ENCODE data around the gene LCLAT1.
A peak's percentile ranks its signal among the peaks of the same experiment; 100 is the strongest.

Gene LCLAT1

DNA sequence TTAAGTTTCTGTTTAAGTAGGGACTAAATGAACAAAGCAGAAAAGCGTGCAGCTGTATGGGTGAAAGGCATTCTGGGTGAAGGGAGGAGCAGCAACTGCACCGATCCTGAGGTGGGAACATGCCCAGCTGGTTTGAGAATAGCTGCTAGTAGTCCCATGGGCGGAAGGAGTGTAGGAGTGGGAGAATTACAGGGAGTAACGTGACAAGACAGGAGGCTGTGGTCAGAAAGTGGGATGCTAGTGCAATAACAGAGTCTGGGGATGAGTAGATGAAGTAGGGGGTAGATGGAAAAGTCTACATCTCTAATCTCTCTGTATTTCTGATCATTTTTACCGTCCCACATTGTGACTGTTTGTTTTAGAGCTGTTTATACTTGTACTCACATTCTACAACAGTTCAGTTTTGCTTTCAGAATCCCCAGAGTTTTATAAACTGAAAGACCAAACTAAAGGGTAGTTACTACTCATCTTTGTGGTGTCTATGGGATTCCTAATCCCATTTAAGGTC, 118.9 kb downstream of the LCLAT1 start:
- 95% methylated on average over 4 of the region's 5 CpGs for WGBS (ENCODE audit: insufficient coverage)
- no peak for DNase-seq
- Histone ChIP-seq H3K4me1 (ENCODE audit: control extremely low read depth in 1 of 4, control insufficient read depth in 4 of 4, insufficient read depth in 4 of 4, low read length in 3 of 4) (no peaks in the 10 kb centered on the region), H3K9me3 (ENCODE audit: control extremely low read depth in 1 of 5, control insufficient read depth in 4 of 5, insufficient read depth in 2 of 5, low read depth in 1 of 5, low read length in 4 of 5) (no peaks in the 10 kb centered on the region), H3K4me3 (ENCODE audit: control insufficient read depth in 1 of 7, extremely low read depth in 1 of 7, insufficient read depth in 4 of 7, low read depth in 2 of 7, low read length in 6 of 7) (no peak overlapping the region), H3K27me3 (replicated peaks in 2 of 5; ENCODE audit: control insufficient read depth in 4 of 5, insufficient read depth in 5 of 5, low read length in 4 of 5) (no peaks in the 10 kb centered on the region), H3K36me3 (ENCODE audit: control insufficient read depth in 4 of 4, insufficient read depth in 4 of 4, low read length in 3 of 4) (peaks cover 10 to 25% (median 12%) of the 10 kb centered on the region in 4 experiments), H3K27ac (ENCODE audit: insufficient read depth in 1 of 2, low read depth in 1 of 2, low read length in 2 of 2, poor library complexity in 1 of 2, severe bottlenecking in 2 of 2) (no peak overlapping the region)
- POLR2A ChIA-PET: no interaction called here
- CTCF ChIA-PET: interaction anchor here (1.2 kb wide), 1 partner anchor 141 kb away, joined by 3 read pairs; no protein-coding TSS in a partner anchor

DNA sequence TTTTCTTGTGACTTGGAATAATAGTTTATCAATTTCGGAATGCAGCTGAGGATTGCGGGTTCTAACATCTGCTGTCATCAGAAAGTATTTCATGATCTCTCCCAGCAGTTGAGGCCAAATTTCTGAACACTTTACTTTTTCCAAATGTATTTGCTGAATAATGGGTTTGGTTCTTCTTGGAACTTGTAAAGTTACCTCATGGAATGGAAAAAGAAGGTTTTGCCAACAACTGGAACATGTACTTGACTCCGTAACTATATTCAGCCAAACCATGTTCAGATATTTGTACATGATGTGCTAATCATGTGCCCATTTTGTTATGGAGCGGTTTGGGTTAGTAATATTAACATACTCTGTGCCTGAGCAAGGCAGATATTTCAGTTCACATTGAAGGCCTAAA, 119.6 kb downstream of the LCLAT1 start:
- Histone ChIP-seq H3K36me3 (ENCODE audit: control insufficient read depth in 4 of 4, insufficient read depth in 4 of 4, low read length in 3 of 4) (peaks cover 10 to 25% (median 12%) of the 10 kb centered on the region in 4 experiments), H3K27me3 (replicated peaks in 2 of 5; ENCODE audit: control insufficient read depth in 4 of 5, insufficient read depth in 5 of 5, low read length in 4 of 5) (no peaks in the 10 kb centered on the region), H3K9me3 (ENCODE audit: control extremely low read depth in 1 of 5, control insufficient read depth in 4 of 5, insufficient read depth in 2 of 5, low read depth in 1 of 5, low read length in 4 of 5) (no peaks in the 10 kb centered on the region), H3K27ac (ENCODE audit: insufficient read depth in 1 of 2, low read depth in 1 of 2, low read length in 2 of 2, poor library complexity in 1 of 2, severe bottlenecking in 2 of 2) (no peak overlapping the region), H3K4me3 (ENCODE audit: control insufficient read depth in 1 of 7, extremely low read depth in 1 of 7, insufficient read depth in 4 of 7, low read depth in 2 of 7, low read length in 6 of 7) (no peak overlapping the region), H3K4me1 (ENCODE audit: control extremely low read depth in 1 of 4, control insufficient read depth in 4 of 4, insufficient read depth in 4 of 4, low read length in 3 of 4) (no peaks in the 10 kb centered on the region)
- 100% methylated on average over 4 of the region's 4 CpGs for WGBS (ENCODE audit: insufficient coverage)
- ChIA-PET POLR2A (no interaction called here), CTCF (interaction anchor here (1.2 kb wide), 1 partner anchor 140 kb away, joined by 3 read pairs; no protein-coding TSS in a partner anchor)
- no peak for DNase-seq

DNA sequence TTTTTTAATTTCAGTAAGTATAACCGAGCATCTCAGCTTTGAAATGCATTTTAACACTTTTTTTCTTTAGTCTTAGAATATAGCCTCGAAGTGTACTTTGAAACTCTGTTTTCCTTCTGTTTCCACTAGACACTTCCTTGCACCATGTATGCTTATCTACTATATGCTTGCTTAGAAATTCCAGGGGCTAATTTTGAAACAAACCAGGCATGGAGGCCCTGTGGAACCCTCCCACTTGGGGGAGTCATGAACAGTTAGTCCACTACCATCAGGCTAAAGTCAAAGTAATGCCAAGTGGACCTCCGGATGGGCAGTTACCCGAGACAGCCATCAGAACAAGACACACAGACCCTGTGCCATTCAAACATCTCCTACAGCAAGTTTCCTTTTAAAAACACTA, 120.3 kb downstream of the LCLAT1 start:
- Histone ChIP-seq H3K4me1 (ENCODE audit: control extremely low read depth in 1 of 4, control insufficient read depth in 4 of 4, insufficient read depth in 4 of 4, low read length in 3 of 4) (no peaks in the 10 kb centered on the region), H3K36me3 (ENCODE audit: control insufficient read depth in 4 of 4, insufficient read depth in 4 of 4, low read length in 3 of 4) (peaks cover 7 to 21% (median 9%) of the 10 kb centered on the region in 4 experiments), H3K27ac (ENCODE audit: insufficient read depth in 1 of 2, low read depth in 1 of 2, low read length in 2 of 2, poor library complexity in 1 of 2, severe bottlenecking in 2 of 2) (no peak overlapping the region), H3K4me3 (ENCODE audit: control insufficient read depth in 1 of 7, extremely low read depth in 1 of 7, insufficient read depth in 4 of 7, low read depth in 2 of 7, low read length in 6 of 7) (no peak overlapping the region), H3K27me3 (replicated peaks in 2 of 5; ENCODE audit: control insufficient read depth in 4 of 5, insufficient read depth in 5 of 5, low read length in 4 of 5) (no peaks in the 10 kb centered on the region), H3K9me3 (ENCODE audit: control extremely low read depth in 1 of 5, control insufficient read depth in 4 of 5, insufficient read depth in 2 of 5, low read depth in 1 of 5, low read length in 4 of 5) (no peaks in the 10 kb centered on the region)
- POLR2A ChIA-PET: no interaction called here
- WGBS (ENCODE audit: insufficient coverage): 100% methylated on average over 3 of the region's 4 CpGs
- CTCF ChIA-PET: no interaction called here
- no peak for DNase-seq

DNA sequence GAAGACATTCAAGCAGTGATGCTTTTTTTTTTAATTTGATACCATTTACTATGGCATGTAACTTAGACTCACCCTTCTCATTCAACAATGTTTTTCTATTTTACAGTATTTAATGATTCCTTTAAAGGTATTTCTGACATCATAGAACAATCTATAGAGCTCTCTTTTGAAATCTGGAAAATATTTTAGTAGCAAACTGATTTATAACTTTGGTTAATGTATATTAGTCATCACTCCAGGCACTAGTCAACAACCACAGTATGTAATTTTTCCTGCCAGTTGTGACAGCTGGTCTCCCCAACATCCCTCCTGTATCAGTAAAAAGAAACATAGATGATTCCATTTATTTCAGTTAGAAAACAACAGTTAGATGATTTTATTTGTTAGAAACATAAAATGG, 122.9 kb downstream of the LCLAT1 start:
- H3K9me3 ChIP-seq (ENCODE audit: control extremely low read depth in 1 of 5, control insufficient read depth in 4 of 5, insufficient read depth in 2 of 5, low read depth in 1 of 5, low read length in 4 of 5): no peaks in the 10 kb centered on the region
- DNase-seq: no peak
- no peak overlapping the region for H3K4me3 ChIP-seq (ENCODE audit: control insufficient read depth in 1 of 7, extremely low read depth in 1 of 7, insufficient read depth in 4 of 7, low read depth in 2 of 7, low read length in 6 of 7)
- H3K36me3 ChIP-seq (ENCODE audit: control insufficient read depth in 4 of 4, insufficient read depth in 4 of 4, low read length in 3 of 4): peaks cover 2 to 14% (median 7%) of the 10 kb centered on the region in 4 experiments
- no peaks in the 10 kb centered on the region for H3K4me1 ChIP-seq (ENCODE audit: control extremely low read depth in 1 of 4, control insufficient read depth in 4 of 4, insufficient read depth in 4 of 4, low read length in 3 of 4)
- H3K27ac ChIP-seq (ENCODE audit: insufficient read depth in 1 of 2, low read depth in 1 of 2, low read length in 2 of 2, poor library complexity in 1 of 2, severe bottlenecking in 2 of 2): no peak overlapping the region
- H3K27me3 ChIP-seq (replicated peaks in 2 of 5; ENCODE audit: control insufficient read depth in 4 of 5, insufficient read depth in 5 of 5, low read length in 4 of 5): no peaks in the 10 kb centered on the region
- POLR2A ChIA-PET: no interaction called here
- CTCF ChIA-PET: no interaction called here

DNA sequence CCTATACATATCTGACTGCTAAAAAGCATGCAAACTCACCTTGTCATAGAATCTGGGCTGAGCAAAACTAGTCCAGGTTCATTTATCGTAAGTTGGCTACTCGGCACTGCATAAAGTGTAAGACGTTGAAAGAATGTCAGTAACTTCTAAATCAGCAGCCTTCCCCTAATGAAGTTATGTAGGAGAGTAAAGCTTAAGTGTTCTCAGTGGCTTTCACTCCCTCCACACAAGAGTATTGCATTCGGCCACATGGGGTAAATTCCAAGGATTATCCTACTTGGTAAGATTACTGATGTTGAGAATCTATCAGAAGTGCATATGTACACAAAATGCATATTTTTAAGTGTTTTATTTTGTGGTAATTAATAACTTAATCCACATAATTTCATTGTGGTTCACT, 130.1 kb downstream of the LCLAT1 start:
- ChIA-PET POLR2A (no interaction called here), CTCF (no interaction called here)

DNA sequence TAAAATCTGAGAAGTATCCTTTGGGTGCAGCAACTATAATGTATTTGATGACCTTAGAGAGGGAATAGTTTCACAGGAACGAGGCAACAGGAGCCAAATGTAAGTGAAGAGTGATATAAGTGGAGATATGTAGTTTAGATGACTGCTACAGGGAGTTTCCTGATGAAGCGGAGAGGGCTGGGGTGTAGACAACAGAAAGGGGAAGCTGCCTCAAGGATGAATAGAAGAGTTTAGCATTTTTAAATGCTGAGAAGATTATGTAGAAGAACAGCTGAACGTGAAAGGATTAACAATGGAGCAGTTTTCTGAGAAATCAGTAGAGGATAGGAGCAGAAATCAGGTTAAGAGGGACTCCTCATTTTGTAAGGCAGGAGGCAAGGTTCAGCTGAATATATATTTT, 133.3 kb downstream of the LCLAT1 start:
- POLR2A ChIA-PET: no interaction called here
- Histone ChIP-seq H3K27me3 (replicated peaks in 2 of 5; ENCODE audit: control insufficient read depth in 4 of 5, insufficient read depth in 5 of 5, low read length in 4 of 5) (no peaks in the 10 kb centered on the region), H3K27ac (ENCODE audit: insufficient read depth in 1 of 2, low read depth in 1 of 2, low read length in 2 of 2, poor library complexity in 1 of 2, severe bottlenecking in 2 of 2) (no peak overlapping the region), H3K4me3 (ENCODE audit: control insufficient read depth in 1 of 7, extremely low read depth in 1 of 7, insufficient read depth in 4 of 7, low read depth in 2 of 7, low read length in 6 of 7) (no peak overlapping the region), H3K9me3 (ENCODE audit: control extremely low read depth in 1 of 5, control insufficient read depth in 4 of 5, insufficient read depth in 2 of 5, low read depth in 1 of 5, low read length in 4 of 5) (peaks cover 0 to 4% (median 0%) of the 10 kb centered on the region in 5 experiments), H3K36me3 (ENCODE audit: control insufficient read depth in 4 of 4, insufficient read depth in 4 of 4, low read length in 3 of 4) (peaks cover 0 to 4% (median 2%) of the 10 kb centered on the region in 4 experiments), H3K4me1 (ENCODE audit: control extremely low read depth in 1 of 4, control insufficient read depth in 4 of 4, insufficient read depth in 4 of 4, low read length in 3 of 4) (peaks cover 4 to 17% (median 5%) of the 10 kb centered on the region in 4 experiments)
- peak in 2 of 3 donors; percentile 18 to 39 for DNase-seq
- CTCF ChIA-PET: no interaction called here
- WGBS (ENCODE audit: insufficient coverage): 80% methylated on average over 3 of the region's 3 CpGs

More for the DNA sequence above, 130.1 kb downstream of the LCLAT1 start:
- Histone ChIP-seq H3K27me3 (replicated peaks in 2 of 5; ENCODE audit: control insufficient read depth in 4 of 5, insufficient read depth in 5 of 5, low read length in 4 of 5) (no peaks in the 10 kb centered on the region), H3K36me3 (ENCODE audit: control insufficient read depth in 4 of 4, insufficient read depth in 4 of 4, low read length in 3 of 4) (peaks cover 0 to 4% (median 2%) of the 10 kb centered on the region in 4 experiments), H3K4me1 (ENCODE audit: control extremely low read depth in 1 of 4, control insufficient read depth in 4 of 4, insufficient read depth in 4 of 4, low read length in 3 of 4) (peaks cover 0 to 8% (median 0%) of the 10 kb centered on the region in 4 experiments), H3K4me3 (ENCODE audit: control insufficient read depth in 1 of 7, extremely low read depth in 1 of 7, insufficient read depth in 4 of 7, low read depth in 2 of 7, low read length in 6 of 7) (no peak overlapping the region), H3K27ac (ENCODE audit: insufficient read depth in 1 of 2, low read depth in 1 of 2, low read length in 2 of 2, poor library complexity in 1 of 2, severe bottlenecking in 2 of 2) (no peak overlapping the region), H3K9me3 (ENCODE audit: control extremely low read depth in 1 of 5, control insufficient read depth in 4 of 5, insufficient read depth in 2 of 5, low read depth in 1 of 5, low read length in 4 of 5) (no peaks in the 10 kb centered on the region)
- 100% methylated on average over 1 of the region's 4 CpGs for WGBS (ENCODE audit: insufficient coverage)
- DNase-seq: no peak

DNA sequence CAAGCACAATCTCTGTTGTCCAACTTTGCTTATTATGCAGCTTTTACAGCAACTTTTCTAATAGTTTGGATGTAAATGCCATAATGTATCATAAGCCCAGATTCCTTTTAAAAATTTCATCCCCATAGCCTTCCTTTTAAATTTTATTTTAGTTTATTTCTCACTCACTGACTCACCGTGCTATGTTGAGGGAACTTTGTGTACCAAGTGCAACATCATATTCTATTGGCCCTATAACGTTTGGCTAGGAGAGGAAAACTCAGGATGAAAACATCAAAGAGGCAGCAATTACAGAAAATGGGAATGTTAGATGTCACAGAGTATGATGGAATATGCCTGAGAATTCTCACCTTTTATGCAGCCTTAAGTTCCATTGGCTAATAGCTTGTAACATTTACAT, 135.5 kb downstream of the LCLAT1 start:
- Histone ChIP-seq H3K36me3 (ENCODE audit: control insufficient read depth in 4 of 4, insufficient read depth in 4 of 4, low read length in 3 of 4) (peaks cover 0 to 7% (median 1%) of the 10 kb centered on the region in 4 experiments), H3K4me1 (ENCODE audit: control extremely low read depth in 1 of 4, control insufficient read depth in 4 of 4, insufficient read depth in 4 of 4, low read length in 3 of 4) (peaks cover 4 to 17% (median 5%) of the 10 kb centered on the region in 4 experiments), H3K9me3 (ENCODE audit: control extremely low read depth in 1 of 5, control insufficient read depth in 4 of 5, insufficient read depth in 2 of 5, low read depth in 1 of 5, low read length in 4 of 5) (peaks cover 0 to 4% (median 0%) of the 10 kb centered on the region in 5 experiments), H3K4me3 (ENCODE audit: control insufficient read depth in 1 of 7, extremely low read depth in 1 of 7, insufficient read depth in 4 of 7, low read depth in 2 of 7, low read length in 6 of 7) (no peak overlapping the region), H3K27me3 (replicated peaks in 2 of 5; ENCODE audit: control insufficient read depth in 4 of 5, insufficient read depth in 5 of 5, low read length in 4 of 5) (no peaks in the 10 kb centered on the region), H3K27ac (ENCODE audit: insufficient read depth in 1 of 2, low read depth in 1 of 2, low read length in 2 of 2, poor library complexity in 1 of 2, severe bottlenecking in 2 of 2) (no peak overlapping the region)
- DNase-seq: no peak
- POLR2A ChIA-PET: no interaction called here
- CTCF ChIA-PET: no interaction called here
- 100% methylated on average over 1 of the region's 2 CpGs for WGBS (ENCODE audit: insufficient coverage)

All from common myeloid progenitor, CD34-positive (primary cell).